Nucleus accumbens (tissue), 56 donors: ENCODE measurements around the gene RASA3.

Experiments
- DNase-seq, 56 donors: peaks; one replicate each; lab custom pipeline; 2025; lab: John Stamatoyannopoulos, UW

Gene RASA3

GRCh38 chr13:113946409-113947181 is 185.8 kb downstream of the RASA3 start:
- DNase-seq, result no peak

GRCh38 chr13:113945857-113946408 is 186.5 kb downstream of the RASA3 start:
- no peak for DNase-seq

GRCh38 chr13:113943821-113944565 is 188.4 kb downstream of the RASA3 start:
- no peak for DNase-seq

GRCh38 chr13:113942591-113943103 is 189.8 kb downstream of the RASA3 start:
- no peak for DNase-seq

- no peak for DNase-seq
These were observed 190.7 kb downstream of the RASA3 start for GRCh38 chr13:113941571-113942191.

GRCh38 chr13:113939944-113940297 is 192.5 kb downstream of the RASA3 start:
- no peak for DNase-seq

GRCh38 chr13:113939129-113939943 is 193.1 kb downstream of the RASA3 start:
- no peak for DNase-seq

GRCh38 chr13:113938716-113939115 is 193.7 kb downstream of the RASA3 start:
- DNase-seq, result no peak

- no peak for DNase-seq
These were observed 194.2 kb downstream of the RASA3 start for GRCh38 chr13:113938246-113938645.

GRCh38 chr13:113937527-113938180 is 194.8 kb downstream of the RASA3 start:
- no peak for DNase-seq

- DNase-seq, result no peak
These were observed 195.3 kb downstream of the RASA3 start for GRCh38 chr13:113937073-113937472.

- DNase-seq, result no peak
These were observed 196.1 kb downstream of the RASA3 start for GRCh38 chr13:113936166-113936965.

GRCh38 chr13:113935001-113935844 is 197.2 kb downstream of the RASA3 start:
- DNase-seq, result no peak

- DNase-seq, result no peak
These were observed 197.8 kb downstream of the RASA3 start for GRCh38 chr13:113934576-113934975.

GRCh38 chr13:113933901-113934300 is 198.5 kb downstream of the RASA3 start:
- no peak for DNase-seq

GRCh38 chr13:113931841-113932459 is 200.5 kb downstream of the RASA3 start:
- DNase-seq, result no peak
